Measurements from ENCODE around the gene VAMP1.

GRCh38 chr12:6442836-6443235 lies 27.6 kb downstream of the VAMP1 start:
- TF ChIP-seq EZH2 (IDR thresholded peaks at IDR 0.05) (no peak), POLR2AphosphoS5 (IDR thresholded peaks at IDR 0.05; ENCODE audit: borderline replicate concordance, low read depth, low read length) (no peak), FOXP2 (optimal IDR thresholded peaks at IDR 0.05; ENCODE audit: control extremely low read depth, extremely low read length, insufficient read depth) (no peak)

All from SK-N-MC (cell line).